Pancreas (tissue), 10 donors: ENCODE results near the gene KLHL9. TPM values are rescaled to one million over a fixed set of nuclear protein-coding genes. Genes with fewer than 3 reads are reported as not detected.

Source experiments
- ATAC-seq, 4 donors: fragments of 200-7000 bp; cut with Tn5 transposase; one replicate each; pipeline versions ENCODE4 v1.8.0 to v1.9.1; 2020; ENCODE audit warnings: mild to moderate bottlenecking in 4 of 4, moderate library complexity in 4 of 4
- DNase-seq, 6 donors: peaks; one replicate each; pipeline ENCODE4 v3.0.0-alpha.2; 2020
- FAIRE-seq: peaks from 2 replicates; lab custom pipeline; 2012; peaks lifted over from hg19 to GRCh38; lab: Jason Lieb, UNC
- H3K27ac ChIP-seq, 4 donors: fragments of 200-600 bp; sonication (generic); 1 replicate in 3 of 4; 2 replicates in 1 of 4; pipeline versions ENCODE4 v1.5.0 to v1.8.0; 2020
- H3K27me3 ChIP-seq, 4 donors: fragments of 200-600 bp; one replicate each; pipeline ENCODE4 v1.8.0; 2021
- H3K36me3 ChIP-seq, 3 donors: fragments of 200-600 bp; sonication (generic) in 1 of 3; one replicate each; pipeline versions ENCODE4 v1.5.0 to v1.8.0; 2020 to 2021
- H3K4me1 ChIP-seq, 3 donors: fragments of 200-600 bp; one replicate each; pipeline ENCODE4 v1.8.0; 2021
- H3K4me3 ChIP-seq, 4 donors: fragments of 200-600 bp; sonication (generic) in 2 of 4; one replicate each; pipeline versions ENCODE4 v1.5.0 to v1.8.0; 2020 to 2021
- H3K9me3 ChIP-seq, 4 donors: fragments of 200-600 bp; one replicate each; pipeline ENCODE4 v1.8.0; 2021
- WGBS, 2 donors: extraction: QIAGEN DNeasy Blood & Tissue Kit; methylation state at CpG; one replicate each; pipeline ENCODE4 v1.1.7; 2013; 5-methylcytosine and 5-hydroxymethylcytosine counted together
- intact Hi-C, 3 donors: fragments of 100-400 bp; cut with DNase I; formaldehyde crosslinking; loops; one replicate each; pipeline versions ENCODE4 v1.11.1 to v1.14.2; 2022
- polyA plus RNA-seq, 2 donors: library from polyadenylated mRNA; stranded (reverse); fragments of 200-250 nt; gene quantifications; one replicate each; pipeline ENCODE4 v1.2.3, GENCODE V29; 2013
- total RNA-seq, 6 donors: library from RNA; stranded (reverse); fragmentation: NEBNext Ultra II Directional in 4 of 6; extraction: Animal tissue kit (Norgen Biotek cat#: 25700) in 4 of 6; gene quantifications; one replicate each; pipeline versions ENCODE4 v1.2.1 to v1.2.4, GENCODE V29; 2021 to 2023
- TF ChIP-seq, protein P1 (sequence below), 4 donors: fragments of 200-600 bp; sonication (generic) in 3 of 4; IDR thresholded peaks; one replicate each; pipeline versions ENCODE4 v1.5.0 to v1.8.0; 2021; ENCODE audit warnings: antibody characterized with exemption in 4 of 4
- donor health status: healthy with polysubstance abuse.
- donor health status: DM: no; HTN: no; CAD: no; lungs with moderate emphysema.
- donor health status: DM: no; HTN: no; CAD: no.
- donor health status: control.
- donor health status: control.
- donor health status: Bipolar disorder and iron deficiency.
- donor health status: DM: yes; HTN: yes; CAD: no.
- donor health status: DM: no; HTN: no; CAD: no.
- donor health status: DM: no; HTN: no; CAD: no.
- donor health status: DM: yes; HTN: yes; CAD: no.

Gene KLHL9
- total and polyA plus RNA-seq, 8 donors, result 3.2 to 14.8 (median 7.2) TPM

DNA sequence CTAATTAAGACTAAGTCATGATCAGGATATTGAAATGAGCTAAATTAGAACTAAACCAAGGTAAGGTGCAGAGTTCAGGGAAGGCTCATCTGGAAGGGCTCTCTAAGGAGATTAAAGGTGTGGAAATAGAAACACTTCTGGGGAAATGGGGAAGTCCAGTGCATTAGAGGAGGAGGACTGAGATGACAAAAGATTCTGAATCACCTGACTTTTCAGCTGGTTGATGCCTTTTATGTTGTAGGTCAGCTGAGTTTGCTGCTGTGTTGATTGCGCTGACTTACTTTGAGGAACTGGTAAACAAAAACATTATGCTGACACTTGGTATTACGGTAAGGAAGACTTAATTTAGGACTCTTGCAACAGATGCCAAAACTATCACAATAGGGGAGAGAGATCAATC lies 53.9 kb downstream of the KLHL9 start:
- no peak for DNase-seq
- no peak overlapping the region for H3K4me3 ChIP-seq
- H3K9me3 ChIP-seq, result no peaks in the 10 kb centered on the region
- no peaks in the 10 kb centered on the region for H3K4me1 ChIP-seq
- no peak for ATAC-seq
- H3K27me3 ChIP-seq, result peaks cover 0 to 4% (median 0%) of the 10 kb centered on the region in 4 donors
- 62 to 64% methylated on average over 2 of the region's 2 CpGs for WGBS, 2 donors
- TF ChIP-seq, protein P1, sequence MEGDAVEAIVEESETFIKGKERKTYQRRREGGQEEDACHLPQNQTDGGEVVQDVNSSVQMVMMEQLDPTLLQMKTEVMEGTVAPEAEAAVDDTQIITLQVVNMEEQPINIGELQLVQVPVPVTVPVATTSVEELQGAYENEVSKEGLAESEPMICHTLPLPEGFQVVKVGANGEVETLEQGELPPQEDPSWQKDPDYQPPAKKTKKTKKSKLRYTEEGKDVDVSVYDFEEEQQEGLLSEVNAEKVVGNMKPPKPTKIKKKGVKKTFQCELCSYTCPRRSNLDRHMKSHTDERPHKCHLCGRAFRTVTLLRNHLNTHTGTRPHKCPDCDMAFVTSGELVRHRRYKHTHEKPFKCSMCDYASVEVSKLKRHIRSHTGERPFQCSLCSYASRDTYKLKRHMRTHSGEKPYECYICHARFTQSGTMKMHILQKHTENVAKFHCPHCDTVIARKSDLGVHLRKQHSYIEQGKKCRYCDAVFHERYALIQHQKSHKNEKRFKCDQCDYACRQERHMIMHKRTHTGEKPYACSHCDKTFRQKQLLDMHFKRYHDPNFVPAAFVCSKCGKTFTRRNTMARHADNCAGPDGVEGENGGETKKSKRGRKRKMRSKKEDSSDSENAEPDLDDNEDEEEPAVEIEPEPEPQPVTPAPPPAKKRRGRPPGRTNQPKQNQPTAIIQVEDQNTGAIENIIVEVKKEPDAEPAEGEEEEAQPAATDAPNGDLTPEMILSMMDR (IDR thresholded peaks at IDR 0.05), result no peak
- intact Hi-C loops, result no loop called here
- H3K36me3 ChIP-seq, result no peaks in the 10 kb centered on the region
- H3K27ac ChIP-seq, result no peak overlapping the region
- no peak for FAIRE-seq

Other genes starting within 250 kb of the KLHL9 start
- gene IFNW1, start 193.6 kb downstream of the KLHL9 start, total RNA-seq, result not detected
- not detected for gene IFNW1, start 193.6 kb downstream of the KLHL9 start, polyA plus RNA-seq
- gene IFNA21, start 168.7 kb downstream of the KLHL9 start, total RNA-seq, result not detected
- not detected for gene IFNA21, start 168.7 kb downstream of the KLHL9 start, polyA plus RNA-seq
- gene IFNA4, start 147.8 kb downstream of the KLHL9 start, total RNA-seq, result not detected
- not detected for gene IFNA4, start 147.8 kb downstream of the KLHL9 start, polyA plus RNA-seq
- gene IFNA7, start 133.2 kb downstream of the KLHL9 start, total RNA-seq, result not detected
- gene IFNA7, start 133.2 kb downstream of the KLHL9 start, polyA plus RNA-seq, result not detected
- not detected for gene IFNA10, start 128.3 kb downstream of the KLHL9 start, total RNA-seq
- not detected for gene IFNA10, start 128.3 kb downstream of the KLHL9 start, polyA plus RNA-seq
- gene IFNA16, start 118.1 kb downstream of the KLHL9 start, total RNA-seq, result not detected
- gene IFNA16, start 118.1 kb downstream of the KLHL9 start, polyA plus RNA-seq, result not detected
- gene IFNA17, start 107.2 kb downstream of the KLHL9 start, total RNA-seq, result not detected
- not detected for gene IFNA17, start 107.2 kb downstream of the KLHL9 start, polyA plus RNA-seq
- gene IFNA14, start 95.4 kb downstream of the KLHL9 start, total RNA-seq, result not detected
- not detected for gene IFNA14, start 95.4 kb downstream of the KLHL9 start, polyA plus RNA-seq
- gene IFNA5, start 30.1 kb downstream of the KLHL9 start, total RNA-seq, result not detected
- not detected for gene IFNA5, start 30.1 kb downstream of the KLHL9 start, polyA plus RNA-seq
- not detected for gene IFNA6, start 15.5 kb upstream of the KLHL9 start, total RNA-seq
- not detected for gene IFNA6, start 15.5 kb upstream of the KLHL9 start, polyA plus RNA-seq
- gene IFNA13, start 32.7 kb upstream of the KLHL9 start, total RNA-seq, result not detected
- gene IFNA13, start 32.7 kb upstream of the KLHL9 start, polyA plus RNA-seq, result under 1 TPM in 1 of 2 donors, not detected in 1; 0.07 TPM
- not detected for gene IFNA2, start 50.0 kb upstream of the KLHL9 start, total RNA-seq
- not detected for gene IFNA2, start 50.0 kb upstream of the KLHL9 start, polyA plus RNA-seq
- gene IFNA8, start 73.7 kb upstream of the KLHL9 start, total RNA-seq, result not detected
- not detected for gene IFNA8, start 73.7 kb upstream of the KLHL9 start, polyA plus RNA-seq
- gene IFNA1, start 105.0 kb upstream of the KLHL9 start, total RNA-seq, result not detected
- gene IFNA1, start 105.0 kb upstream of the KLHL9 start, polyA plus RNA-seq, result not detected
- gene IFNE, start 146.9 kb upstream of the KLHL9 start, total RNA-seq, result not detected
- under 1 TPM in 1 of 2 donors, not detected in 1; 0.12 TPM for gene IFNE, start 146.9 kb upstream of the KLHL9 start, polyA plus RNA-seq